ENCODE measurements around the gene LARP1. TPM values are rescaled to one million over a fixed set of nuclear protein-coding genes. Genes with fewer than 3 reads are reported as not detected.

Gene LARP1
- total and polyA plus RNA-seq, 9 of the 15 experiments (the other 6 are each of a cell fraction or from before 2014, with no cell fraction given), result 22.6 to 300 (median 92.0) TPM

- no peak for TF ChIP-seq ZBTB40 (IDR thresholded peaks at IDR 0.05)
- TF ChIP-seq ZBTB40 (CRISPR knock-in tag; IDR thresholded peaks at IDR 0.05), result no peak
- TF ChIP-seq MTA2 (IDR thresholded peaks at IDR 0.05; ENCODE audit: low read depth), result no peak
- no peak for TF ChIP-seq ZNF696 (CRISPR knock-in tag; conservative IDR thresholded peaks at IDR 0.05)
- TF ChIP-seq PRMT5 (CRISPR knock-in tag; IDR thresholded peaks at IDR 0.05), result no peak
Observed at GRCh38 chr5:154866841-154867240, 111.7 kb downstream of the LARP1 start (continued).

MicroRNAs encoded within 50 kb of the gene (microRNA counts, 767-probe panel; counts per million panel counts)
- not detected for microRNA hsa-miR-378h

Small RNA genes within 50 kb of the gene (microRNA-seq; reads per million reads assigned to microRNA genes)
- not detected for gene MIR378H (ENCODE audit: borderline microRNAs expressed)

Small RNA genes within 50 kb of the gene (small RNA-seq; reads per million reads assigned to genes)
- gene MIR378H (not detected), gene RF00019 (not detected)

Other genes with a start within 250 kb of the LARP1 start
- gene FAXDC2, start 95.2 kb downstream of the LARP1 start, total RNA-seq (2014; rRNA removed), result 9.8 and 12.1 TPM in 2 replicates
- 14.3 and 16.2 TPM in 2 replicates for gene FAXDC2, start 95.2 kb downstream of the LARP1 start, total RNA-seq (2014; rRNA removed; fragmentation: Illumina TruSeq; extraction: Trizol)
- 6.2 and 7.4 TPM in 2 replicates for gene FAXDC2, start 95.2 kb downstream of the LARP1 start, total RNA-seq (2015; rRNA removed; fragmentation: Illumina TruSeq; extraction: Trizol)
- gene FAXDC2, start 95.2 kb downstream of the LARP1 start, total RNA-seq (2021), result 12.0 and 13.1 TPM in 2 replicates
- 21.4 and 24.0 TPM in 2 replicates for gene FAXDC2, start 95.2 kb downstream of the LARP1 start, polyA plus RNA-seq (2011; rRNA removed)
- 23.7 and 30.0 TPM in 2 replicates for gene FAXDC2, start 95.2 kb downstream of the LARP1 start, polyA plus RNA-seq (2014; fragmentation: Illumina TruSeq; extraction: Trizol)
- 1 to 10 TPM; 2.4 to 3.5 TPM for gene FAXDC2, start 95.2 kb downstream of the LARP1 start, polyA plus RNA-seq (2014; fragmentation: Nextera tagmentation; extraction: Ambion mirVana)
- 9.9 and 13.8 TPM in 2 replicates for gene FAXDC2, start 95.2 kb downstream of the LARP1 start, polyA plus RNA-seq (2014; rRNA removed)
- gene CNOT8, start 103.2 kb downstream of the LARP1 start, total RNA-seq (2014; rRNA removed), result 52.6 and 55.4 TPM in 2 replicates
- gene CNOT8, start 103.2 kb downstream of the LARP1 start, total RNA-seq (2014; rRNA removed; fragmentation: Illumina TruSeq; extraction: Trizol), result 53.6 and 64.3 TPM in 2 replicates
- gene CNOT8, start 103.2 kb downstream of the LARP1 start, total RNA-seq (2015; rRNA removed; fragmentation: Illumina TruSeq; extraction: Trizol), result 40.2 and 42.0 TPM in 2 replicates
- gene CNOT8, start 103.2 kb downstream of the LARP1 start, total RNA-seq (2021), result 47.7 and 51.8 TPM in 2 replicates
- gene CNOT8, start 103.2 kb downstream of the LARP1 start, polyA plus RNA-seq (2011; rRNA removed), result 67.7 and 68.9 TPM in 2 replicates
- gene CNOT8, start 103.2 kb downstream of the LARP1 start, polyA plus RNA-seq (2014; fragmentation: Illumina TruSeq; extraction: Trizol), result 56.6 and 60.5 TPM in 2 replicates
- gene CNOT8, start 103.2 kb downstream of the LARP1 start, polyA plus RNA-seq (2014; fragmentation: Nextera tagmentation; extraction: Ambion mirVana), result 10 to 100 TPM; 15.2 to 17.5 TPM
- gene CNOT8, start 103.2 kb downstream of the LARP1 start, polyA plus RNA-seq (2014; rRNA removed), result 49.7 and 52.1 TPM in 2 replicates
- 34.7 and 46.8 TPM in 2 replicates for gene GEMIN5, start 182.8 kb downstream of the LARP1 start, total RNA-seq (2014; rRNA removed)
- 38.9 and 41.7 TPM in 2 replicates for gene GEMIN5, start 182.8 kb downstream of the LARP1 start, total RNA-seq (2014; rRNA removed; fragmentation: Illumina TruSeq; extraction: Trizol)
- 46.9 and 48.2 TPM in 2 replicates for gene GEMIN5, start 182.8 kb downstream of the LARP1 start, total RNA-seq (2015; rRNA removed; fragmentation: Illumina TruSeq; extraction: Trizol)
- 41.3 and 44.4 TPM in 2 replicates for gene GEMIN5, start 182.8 kb downstream of the LARP1 start, total RNA-seq (2021)
- 15.1 and 19.8 TPM in 2 replicates for gene GEMIN5, start 182.8 kb downstream of the LARP1 start, polyA plus RNA-seq (2011; rRNA removed)
- 28.4 and 36.8 TPM in 2 replicates for gene GEMIN5, start 182.8 kb downstream of the LARP1 start, polyA plus RNA-seq (2014; fragmentation: Illumina TruSeq; extraction: Trizol)
- 10 to 100 TPM; 10.3 to 15.0 TPM for gene GEMIN5, start 182.8 kb downstream of the LARP1 start, polyA plus RNA-seq (2014; fragmentation: Nextera tagmentation; extraction: Ambion mirVana)
- gene GEMIN5, start 182.8 kb downstream of the LARP1 start, polyA plus RNA-seq (2014; rRNA removed), result 19.9 and 22.6 TPM in 2 replicates
- 49.0 and 54.0 TPM in 2 replicates for gene MRPL22, start 185.7 kb downstream of the LARP1 start, total RNA-seq (2014; rRNA removed)
- 42.9 and 48.2 TPM in 2 replicates for gene MRPL22, start 185.7 kb downstream of the LARP1 start, total RNA-seq (2014; rRNA removed; fragmentation: Illumina TruSeq; extraction: Trizol)
- 40.4 and 41.1 TPM in 2 replicates for gene MRPL22, start 185.7 kb downstream of the LARP1 start, total RNA-seq (2015; rRNA removed; fragmentation: Illumina TruSeq; extraction: Trizol)
- gene MRPL22, start 185.7 kb downstream of the LARP1 start, total RNA-seq (2021), result 90.3 and 98.4 TPM in 2 replicates
- gene MRPL22, start 185.7 kb downstream of the LARP1 start, polyA plus RNA-seq (2011; rRNA removed), result 86.3 and 114 TPM in 2 replicates
- 67.0 and 102 TPM in 2 replicates for gene MRPL22, start 185.7 kb downstream of the LARP1 start, polyA plus RNA-seq (2014; fragmentation: Illumina TruSeq; extraction: Trizol)
- 100 to 1,000 TPM; 411 to 424 TPM for gene MRPL22, start 185.7 kb downstream of the LARP1 start, polyA plus RNA-seq (2014; fragmentation: Nextera tagmentation; extraction: Ambion mirVana)
- 143 and 151 TPM in 2 replicates for gene MRPL22, start 185.7 kb downstream of the LARP1 start, polyA plus RNA-seq (2014; rRNA removed)